Measurements from ENCODE around the gene HSP90AA1.
"Not testable (repeated sequence)": the region's sequence is repeated elsewhere in the genome, so short reads cannot be mapped to it uniquely, and the experiment has no call there.

The HSP90AA1 gene

GRCh38 chr14:102086972-102087761, at the start of gene HSP90AA1:
TSS of gene HSP90AA1 (minus strand) at chr14:102087044. CDS start at chr14:102086378, 666 bp downstream.
- H3K4me3 ChIP-seq (ENCODE audit: low read depth, low read length), result peak within 1 kb of the TSS; percentile 87
- TF ChIP-seq CTCF (conservative IDR thresholded peaks at IDR 0.05; ENCODE audit: low read depth, low read length), result no peak
- DNase-seq (ENCODE audit: low read depth), result peak; percentile 91

GRCh38 chr14:102135456-102135855, 48.6 kb upstream of the HSP90AA1 start:
- H3K4me3 ChIP-seq (ENCODE audit: low read depth, low read length); DNase-seq (ENCODE audit: low read depth): not testable (repeated sequence)

GRCh38 chr14:102134719-102135118, 47.9 kb upstream of the HSP90AA1 start:
- H3K4me3 ChIP-seq (ENCODE audit: low read depth, low read length); DNase-seq (ENCODE audit: low read depth): not testable (repeated sequence)

- H3K4me3 ChIP-seq (ENCODE audit: low read depth, low read length); DNase-seq (ENCODE audit: low read depth): not testable (repeated sequence)
Measured at GRCh38 chr14:102134021-102134420, 47.2 kb upstream of the HSP90AA1 start.

- no peak for DNase-seq (ENCODE audit: low read depth)
- TF ChIP-seq CTCF (conservative IDR thresholded peaks at IDR 0.05; ENCODE audit: low read depth, low read length), result no peak
- H3K4me3 ChIP-seq (ENCODE audit: low read depth, low read length), result no peak overlapping the region
Measured at GRCh38 chr14:102131741-102132140, 44.9 kb upstream of the HSP90AA1 start.

- TF ChIP-seq CTCF (conservative IDR thresholded peaks at IDR 0.05; ENCODE audit: low read depth, low read length), result no peak
- DNase-seq (ENCODE audit: low read depth), result no peak
- no peak overlapping the region for H3K4me3 ChIP-seq (ENCODE audit: low read depth, low read length)
Measured at GRCh38 chr14:102126807-102127455, 40.1 kb upstream of the HSP90AA1 start.

- no peak overlapping the region for H3K4me3 ChIP-seq (ENCODE audit: low read depth, low read length)
- peak; percentile 38 for DNase-seq (ENCODE audit: low read depth)
- TF ChIP-seq CTCF (conservative IDR thresholded peaks at IDR 0.05; ENCODE audit: low read depth, low read length), result no peak
Measured at GRCh38 chr14:102125546-102125945, 38.7 kb upstream of the HSP90AA1 start.

- TF ChIP-seq CTCF (conservative IDR thresholded peaks at IDR 0.05; ENCODE audit: low read depth, low read length), result no peak
- H3K4me3 ChIP-seq (ENCODE audit: low read depth, low read length), result no peak overlapping the region
- DNase-seq (ENCODE audit: low read depth), result no peak
Measured at GRCh38 chr14:102124419-102124818, 37.6 kb upstream of the HSP90AA1 start.
